ENCODE measurements around the gene FFAR1.

FFAR1 gene

DNA sequence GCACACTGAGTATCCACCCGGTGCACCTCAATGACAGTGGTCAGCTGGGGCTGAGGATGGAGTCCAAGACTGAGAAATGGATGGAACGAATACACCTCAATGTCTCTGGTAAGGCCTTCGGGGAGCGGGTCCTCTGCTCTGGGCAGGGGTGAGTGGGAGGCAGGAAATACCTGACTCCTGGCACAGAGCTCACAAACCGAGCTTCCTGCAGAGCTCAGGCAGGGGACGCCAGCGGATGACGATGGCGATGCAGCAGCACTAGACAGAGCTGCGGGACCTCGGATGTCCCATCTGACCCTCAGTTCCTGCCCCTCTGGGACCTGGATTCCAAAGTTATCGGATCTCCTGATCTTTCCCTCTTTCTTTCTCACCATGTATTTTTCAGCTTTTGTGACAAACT lies 14.9 kb upstream of the FFAR1 start:
- TF ChIP-seq, protein P1, sequence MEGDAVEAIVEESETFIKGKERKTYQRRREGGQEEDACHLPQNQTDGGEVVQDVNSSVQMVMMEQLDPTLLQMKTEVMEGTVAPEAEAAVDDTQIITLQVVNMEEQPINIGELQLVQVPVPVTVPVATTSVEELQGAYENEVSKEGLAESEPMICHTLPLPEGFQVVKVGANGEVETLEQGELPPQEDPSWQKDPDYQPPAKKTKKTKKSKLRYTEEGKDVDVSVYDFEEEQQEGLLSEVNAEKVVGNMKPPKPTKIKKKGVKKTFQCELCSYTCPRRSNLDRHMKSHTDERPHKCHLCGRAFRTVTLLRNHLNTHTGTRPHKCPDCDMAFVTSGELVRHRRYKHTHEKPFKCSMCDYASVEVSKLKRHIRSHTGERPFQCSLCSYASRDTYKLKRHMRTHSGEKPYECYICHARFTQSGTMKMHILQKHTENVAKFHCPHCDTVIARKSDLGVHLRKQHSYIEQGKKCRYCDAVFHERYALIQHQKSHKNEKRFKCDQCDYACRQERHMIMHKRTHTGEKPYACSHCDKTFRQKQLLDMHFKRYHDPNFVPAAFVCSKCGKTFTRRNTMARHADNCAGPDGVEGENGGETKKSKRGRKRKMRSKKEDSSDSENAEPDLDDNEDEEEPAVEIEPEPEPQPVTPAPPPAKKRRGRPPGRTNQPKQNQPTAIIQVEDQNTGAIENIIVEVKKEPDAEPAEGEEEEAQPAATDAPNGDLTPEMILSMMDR (IDR thresholded peaks at IDR 0.05; ENCODE audit: insufficient read depth, low read depth, low read length, missing control alignments): no peak
- no peak for DNase-seq (ENCODE audit: low read depth)
- no peak overlapping the region for H3K4me3 ChIP-seq (ENCODE audit: low read length)

DNA sequence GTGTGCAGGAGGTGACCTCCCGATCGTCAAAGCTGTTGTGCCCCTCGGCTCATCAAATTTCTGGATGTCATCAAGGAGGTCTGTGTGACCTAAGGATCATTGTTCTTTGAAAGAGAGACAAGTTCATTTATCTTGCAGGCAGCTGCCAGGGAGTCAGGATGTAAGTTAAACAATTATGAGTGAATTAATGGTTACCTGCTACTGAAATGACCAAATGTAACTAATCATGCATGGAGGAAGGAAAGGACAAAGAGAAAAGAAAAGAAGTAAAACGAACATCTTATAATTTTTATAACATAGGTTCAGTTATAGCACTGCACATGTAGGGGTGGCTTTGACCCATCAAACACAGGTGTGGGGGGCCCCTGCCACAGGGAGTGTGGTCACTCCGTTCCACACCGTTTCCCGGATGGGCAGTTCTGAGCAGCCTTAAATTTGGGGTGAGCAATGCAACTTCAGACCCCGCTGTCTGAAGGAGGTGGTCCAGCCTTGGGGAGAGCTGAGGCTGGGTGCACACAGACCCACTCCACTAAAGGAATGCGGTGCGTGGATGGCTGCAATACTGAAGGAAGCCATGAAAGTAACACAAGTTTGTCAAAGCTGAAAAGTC lies 13.5 kb upstream of the FFAR1 start:
- H3K4me3 ChIP-seq (ENCODE audit: low read length): no peak overlapping the region
- DNase-seq (ENCODE audit: low read depth): no peak
- TF ChIP-seq, protein P1 (IDR thresholded peaks at IDR 0.05; ENCODE audit: insufficient read depth, low read depth, low read length, missing control alignments): no peak

DNA sequence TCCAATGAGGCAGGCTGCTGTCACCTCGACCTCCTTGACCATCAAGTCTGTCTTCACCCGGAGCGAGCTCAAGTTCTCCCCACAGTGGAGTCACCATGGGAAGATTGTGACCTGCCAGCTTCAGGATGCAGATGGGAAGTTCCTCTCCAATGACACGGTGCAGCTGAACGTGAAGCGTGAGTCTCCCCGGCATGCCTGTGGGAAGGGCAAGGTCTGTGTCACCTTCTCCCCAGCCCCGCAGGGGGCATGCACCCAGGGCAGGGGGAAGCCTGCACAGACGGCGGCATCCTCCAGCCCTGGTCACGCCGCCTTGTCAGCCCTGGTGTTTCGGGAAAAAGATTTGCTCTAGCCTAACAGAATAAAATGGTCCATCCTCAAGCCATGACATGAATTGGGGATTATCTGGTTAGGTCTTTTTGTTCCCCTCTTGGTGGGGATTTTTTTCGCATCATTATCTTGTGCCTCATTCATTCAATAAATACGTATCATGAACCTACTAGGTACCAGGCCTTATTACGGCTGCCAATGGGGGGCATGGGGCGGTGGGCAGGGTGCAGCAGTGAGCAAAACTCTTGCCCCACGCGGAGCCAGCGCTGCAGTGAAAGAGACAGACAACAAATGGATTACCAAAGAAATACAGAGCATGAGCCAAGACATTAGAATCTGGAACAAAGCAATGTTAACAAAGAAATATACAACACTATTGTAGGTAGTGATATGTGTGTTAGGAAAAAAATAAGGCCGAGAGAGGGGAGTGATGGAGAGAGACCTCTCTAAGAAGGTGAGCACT lies 11.3 kb upstream of the FFAR1 start:
- DNase-seq (ENCODE audit: low read depth): no peak
- no peak overlapping the region for H3K4me3 ChIP-seq (ENCODE audit: low read length)
- TF ChIP-seq, protein P1 (IDR thresholded peaks at IDR 0.05; ENCODE audit: insufficient read depth, low read depth, low read length, missing control alignments): no peak

DNA sequence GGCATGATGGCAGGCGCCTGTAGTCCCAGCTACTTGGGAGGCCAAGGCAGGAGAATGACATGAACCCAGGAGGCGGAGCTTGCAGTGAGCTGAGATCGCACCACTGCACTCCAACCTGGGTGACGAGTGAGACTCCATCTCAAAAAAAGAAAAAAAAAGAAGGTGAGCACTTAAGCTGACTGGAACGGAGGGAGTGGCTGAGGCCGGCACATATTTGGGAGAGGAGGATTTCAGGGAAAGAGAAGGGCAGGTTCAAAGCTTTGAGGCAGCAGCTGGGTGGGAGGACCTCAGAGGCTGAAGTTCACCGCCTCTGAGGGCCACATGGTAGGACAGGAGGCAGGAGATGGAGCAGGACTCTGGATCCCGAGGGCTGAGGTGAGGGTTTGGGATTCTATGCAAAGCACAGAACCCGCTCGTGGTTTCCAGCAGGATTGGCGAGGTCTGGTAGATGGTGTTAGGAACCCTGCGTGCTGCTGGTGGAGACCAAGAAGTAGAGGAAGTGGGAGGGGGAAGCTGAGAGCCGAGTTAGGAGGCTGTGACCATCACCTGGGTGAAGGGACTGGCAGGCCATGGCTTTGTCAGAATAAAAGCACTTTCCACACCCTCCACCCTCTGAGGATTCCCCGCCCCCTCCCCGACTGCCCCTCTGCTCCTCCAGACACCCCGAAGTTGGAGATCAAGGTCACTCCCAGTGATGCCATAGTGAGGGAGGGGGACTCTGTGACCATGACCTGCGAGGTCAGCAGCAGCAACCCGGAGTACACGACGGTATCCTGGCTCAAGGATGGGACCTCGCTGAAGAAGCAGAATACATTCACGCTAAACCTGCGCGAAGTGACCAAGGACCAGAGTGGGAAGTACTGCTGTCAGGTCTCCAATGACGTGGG lies 10.4 kb upstream of the FFAR1 start:
- no peak overlapping the region for H3K4me3 ChIP-seq (ENCODE audit: low read length)
- DNase-seq (ENCODE audit: low read depth): no peak
- TF ChIP-seq, protein P1 (IDR thresholded peaks at IDR 0.05; ENCODE audit: insufficient read depth, low read depth, low read length, missing control alignments): no peak

DNA sequence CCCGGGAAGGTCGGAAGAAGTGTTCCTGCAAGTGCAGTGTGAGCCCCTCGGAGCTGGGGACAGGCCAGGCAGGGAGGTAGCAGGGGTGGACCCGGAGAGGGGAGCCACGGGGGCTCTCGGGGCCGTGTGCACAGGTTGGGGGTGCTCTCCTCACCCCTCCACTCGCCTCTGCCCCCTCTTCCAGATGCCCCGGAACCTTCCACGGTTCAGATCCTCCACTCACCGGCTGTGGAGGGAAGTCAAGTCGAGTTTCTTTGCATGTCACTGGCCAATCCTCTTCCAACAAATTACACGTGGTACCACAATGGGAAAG lies 9.8 kb upstream of the FFAR1 start:
- TF ChIP-seq, protein P1 (IDR thresholded peaks at IDR 0.05; ENCODE audit: insufficient read depth, low read depth, low read length, missing control alignments): no peak
- no peak overlapping the region for H3K4me3 ChIP-seq (ENCODE audit: low read length)
- no peak for DNase-seq (ENCODE audit: low read depth)

DNA sequence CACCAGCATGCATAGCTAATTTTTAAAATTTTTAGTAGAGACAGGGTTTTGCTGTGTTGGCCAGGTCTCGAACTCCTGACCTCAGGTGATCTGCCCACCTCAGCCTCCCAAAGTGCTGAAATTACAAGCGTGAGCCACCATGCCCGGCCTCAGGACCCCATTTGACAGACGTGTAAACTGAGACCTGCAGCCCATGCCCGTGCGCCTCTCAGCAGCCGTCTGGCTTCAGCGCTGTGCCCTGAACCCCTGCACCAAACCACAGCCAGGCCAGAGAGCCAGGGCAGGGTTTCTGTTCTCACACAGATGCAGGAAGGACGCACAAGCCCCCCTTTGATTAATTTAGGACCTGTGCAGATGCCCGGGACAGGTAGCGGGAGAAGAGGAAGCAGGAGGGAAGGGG lies 7.3 kb upstream of the FFAR1 start:
- no peak for DNase-seq (ENCODE audit: low read depth)
- TF ChIP-seq, protein P1 (IDR thresholded peaks at IDR 0.05; ENCODE audit: insufficient read depth, low read depth, low read length, missing control alignments): no peak
- H3K4me3 ChIP-seq (ENCODE audit: low read length): no peak overlapping the region
